ENCODE data around the gene GSTM4.

DNA sequence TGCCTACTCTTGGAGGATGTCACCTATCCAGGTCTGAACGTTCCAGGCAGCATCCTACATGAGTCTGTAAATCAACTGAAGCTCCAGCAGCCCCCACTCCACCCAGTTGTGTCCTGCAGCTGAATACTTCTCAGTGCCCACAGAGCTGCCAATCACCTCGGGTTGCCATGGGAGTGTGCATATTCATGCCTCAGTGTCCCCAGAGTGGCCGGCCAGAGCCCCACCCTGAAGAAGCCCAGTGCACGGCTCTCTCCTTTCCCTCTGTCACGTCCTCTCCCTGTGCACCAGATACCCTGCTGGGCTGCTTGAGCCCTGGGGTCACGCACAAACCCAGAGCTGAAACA, 16.1 kb upstream of the GSTM4 start:
- TF ChIP-seq, protein P1, sequence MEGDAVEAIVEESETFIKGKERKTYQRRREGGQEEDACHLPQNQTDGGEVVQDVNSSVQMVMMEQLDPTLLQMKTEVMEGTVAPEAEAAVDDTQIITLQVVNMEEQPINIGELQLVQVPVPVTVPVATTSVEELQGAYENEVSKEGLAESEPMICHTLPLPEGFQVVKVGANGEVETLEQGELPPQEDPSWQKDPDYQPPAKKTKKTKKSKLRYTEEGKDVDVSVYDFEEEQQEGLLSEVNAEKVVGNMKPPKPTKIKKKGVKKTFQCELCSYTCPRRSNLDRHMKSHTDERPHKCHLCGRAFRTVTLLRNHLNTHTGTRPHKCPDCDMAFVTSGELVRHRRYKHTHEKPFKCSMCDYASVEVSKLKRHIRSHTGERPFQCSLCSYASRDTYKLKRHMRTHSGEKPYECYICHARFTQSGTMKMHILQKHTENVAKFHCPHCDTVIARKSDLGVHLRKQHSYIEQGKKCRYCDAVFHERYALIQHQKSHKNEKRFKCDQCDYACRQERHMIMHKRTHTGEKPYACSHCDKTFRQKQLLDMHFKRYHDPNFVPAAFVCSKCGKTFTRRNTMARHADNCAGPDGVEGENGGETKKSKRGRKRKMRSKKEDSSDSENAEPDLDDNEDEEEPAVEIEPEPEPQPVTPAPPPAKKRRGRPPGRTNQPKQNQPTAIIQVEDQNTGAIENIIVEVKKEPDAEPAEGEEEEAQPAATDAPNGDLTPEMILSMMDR (IDR thresholded peaks at IDR 0.05): no peak
- TF ChIP-seq POLR2A (IDR thresholded peaks at IDR 0.05) (no peak), POLR2AphosphoS5 (IDR thresholded peaks at IDR 0.05) (no peak)
